H9 (cell line): Measurements from ENCODE around the gene STK32C. TPM values are rescaled to one million over a fixed set of nuclear protein-coding genes. Genes with fewer than 3 reads are reported as not detected.

Experiments used
- DNase-seq: peaks from one replicate; pipeline ENCODE4 v3.0.0-alpha.2; 2017
- H2AFZ ChIP-seq: one replicate; pipeline ENCODE4 v1.6.1; 2013; ENCODE audit warnings: mild to moderate bottlenecking, low read length, control low read depth, moderate library complexity
- H2AK5ac ChIP-seq: 2 replicates; pipeline ENCODE4 v1.6.1; 2013; ENCODE audit warnings: low read length, control low read depth, mixed read lengths; ENCODE audit not compliant: insufficient read length
- H2BK120ac ChIP-seq: one replicate; pipeline ENCODE4 v1.6.1; 2013; ENCODE audit warnings: low read depth, mild to moderate bottlenecking, low read length, control low read depth, inconsistent platforms; ENCODE audit not compliant: poor library complexity, severe bottlenecking
- H2BK12ac ChIP-seq: 2 replicates; pipeline ENCODE4 v1.6.1; 2013; ENCODE audit warnings: low read length, control low read depth, mixed read lengths, low read depth; ENCODE audit not compliant: insufficient read length
- H2BK15ac ChIP-seq: 2 replicates; pipeline ENCODE4 v1.6.1; 2013; ENCODE audit warnings: low read depth, low read length, control low read depth
- H2BK20ac ChIP-seq: one replicate; pipeline ENCODE4 v1.6.1; 2013; ENCODE audit warnings: low read depth, mild to moderate bottlenecking, low read length, control low read depth, inconsistent platforms; ENCODE audit not compliant: poor library complexity, severe bottlenecking
- H2BK5ac ChIP-seq: 2 replicates; pipeline ENCODE4 v1.6.1; 2013; ENCODE audit warnings: low read length, control low read depth, mixed read lengths; ENCODE audit not compliant: insufficient read length
- H3K14ac ChIP-seq: 2 replicates; pipeline ENCODE4 v1.6.1; 2013; ENCODE audit warnings: low read length, control low read depth; ENCODE audit not compliant: insufficient read depth
- H3K18ac ChIP-seq: 2 replicates; pipeline ENCODE4 v1.6.1; 2013; ENCODE audit warnings: low read depth, mild to moderate bottlenecking, mixed read lengths, low read length, control low read depth; ENCODE audit not compliant: insufficient read length
- H3K23ac ChIP-seq: 2 replicates; pipeline ENCODE4 v1.6.1; 2013; ENCODE audit warnings: low read length, control low read depth, mixed read lengths, low read depth; ENCODE audit not compliant: insufficient read length
- H3K23me2 ChIP-seq: 2 replicates; pipeline ENCODE4 v1.6.1; 2013; ENCODE audit warnings: low read depth, mild to moderate bottlenecking, mixed read lengths, low read length, control low read depth; ENCODE audit not compliant: insufficient read length, poor library complexity, severe bottlenecking
- H3K27ac ChIP-seq: 2 replicates; pipeline ENCODE4 v1.5.1; 2013; ENCODE audit warnings: low read length, control low read depth, mixed read lengths, low read depth; ENCODE audit not compliant: insufficient read length
- H3K27me3 ChIP-seq: 2 replicates; pipeline ENCODE4 v1.6.1; 2013; ENCODE audit warnings: low read length, control low read depth, inconsistent platforms; ENCODE audit not compliant: insufficient read depth
- H3K4ac ChIP-seq: 2 replicates; pipeline ENCODE4 v1.6.1; 2013; ENCODE audit warnings: low read depth, mild to moderate bottlenecking, control low read depth, inconsistent platforms, low read length, moderate library complexity
- H3K4me1 ChIP-seq: 2 replicates; pipeline ENCODE4 v1.6.1; 2013; ENCODE audit warnings: low read length, control low read depth, inconsistent platforms; ENCODE audit not compliant: insufficient read depth
- H3K4me2 ChIP-seq: 2 replicates; pipeline ENCODE4 v1.6.1; 2013; ENCODE audit warnings: low read length, control low read depth, mixed read lengths; ENCODE audit not compliant: insufficient read length, insufficient read depth
- H3K56ac ChIP-seq: 2 replicates; pipeline ENCODE4 v1.6.1; 2013; ENCODE audit warnings: low read depth, mild to moderate bottlenecking, mixed read lengths, low read length, control low read depth; ENCODE audit not compliant: insufficient read length
- H3K79me1 ChIP-seq: 2 replicates; pipeline ENCODE4 v1.6.1; 2013; ENCODE audit warnings: low read depth, mild to moderate bottlenecking, moderate library complexity, low read length, control low read depth, inconsistent platforms; ENCODE audit not compliant: insufficient read depth, poor library complexity, severe bottlenecking
- H3K79me2 ChIP-seq: 2 replicates; pipeline ENCODE4 v1.6.1; 2013; ENCODE audit warnings: low read length, control low read depth, inconsistent platforms; ENCODE audit not compliant: insufficient read depth
- H3K9ac ChIP-seq: 2 replicates; pipeline ENCODE4 v1.6.1; 2013; ENCODE audit warnings: low read length, control low read depth, mixed read lengths; ENCODE audit not compliant: insufficient read length; ENCODE audit errors: extremely low read depth
- H3K9me3 ChIP-seq: one replicate; pipeline ENCODE4 v1.6.1; 2013; ENCODE audit warnings: low read depth, low read length, inconsistent platforms; ENCODE audit not compliant: control insufficient read depth
- H3T11ph ChIP-seq: one replicate; pipeline ENCODE4 v1.6.1; 2013; ENCODE audit warnings: mild to moderate bottlenecking, low read length, control low read depth, inconsistent platforms
- H4K20me1 ChIP-seq: one replicate; pipeline ENCODE4 v1.6.1; 2013; ENCODE audit not compliant: control insufficient read depth, insufficient read length, insufficient read depth
- H4K5ac ChIP-seq: 2 replicates; pipeline ENCODE4 v1.6.1; 2013; ENCODE audit warnings: low read depth, mild to moderate bottlenecking, mixed read lengths, low read length, control low read depth; ENCODE audit not compliant: insufficient read length
- H4K8ac ChIP-seq: replicated peaks from 2 replicates; pipeline ENCODE4 v1.6.1; 2013; ENCODE audit warnings: low read length, control low read depth, mixed read lengths, low read depth; ENCODE audit not compliant: insufficient read length
- H4K91ac ChIP-seq: 2 replicates; pipeline ENCODE4 v1.6.1; 2013; ENCODE audit warnings: low read depth, mild to moderate bottlenecking, moderate library complexity, mixed read lengths, low read length, control low read depth; ENCODE audit not compliant: insufficient read length
- H3K27ac Mint-ChIP-seq, 3 experiments: 2 replicates in 2 of 3; 3 replicates in 1 of 3; pipeline ENCODE4 v1.8.0; 2020 to 2021; ENCODE audit warnings: mixed read lengths in 3 of 3, mild to moderate bottlenecking in 1 of 3, moderate library complexity in 1 of 3
- H3K27me3 Mint-ChIP-seq: 2 replicates; pipeline ENCODE4 v1.8.0; 2021; ENCODE audit warnings: low read depth, mild to moderate bottlenecking, moderate library complexity, mixed read lengths
- H3K36me3 Mint-ChIP-seq, 3 experiments: 2 replicates in 2 of 3; 3 replicates in 1 of 3; pipeline ENCODE4 v1.8.0; 2020 to 2021; ENCODE audit warnings: low read depth in 3 of 3, mixed read lengths in 3 of 3; ENCODE audit not compliant: insufficient read depth in 1 of 3
- H3K4me1 Mint-ChIP-seq, 2 experiments: 2 replicates each; pipeline ENCODE4 v1.8.0; 2020; ENCODE audit warnings: mixed read lengths in 2 of 2
- H3K4me3 Mint-ChIP-seq, 2 experiments: 2 replicates in 1 of 2; 3 replicates in 1 of 2; pipeline ENCODE4 v1.8.0; 2020 to 2021; ENCODE audit warnings: mild to moderate bottlenecking in 2 of 2, mixed read lengths in 2 of 2, moderate library complexity in 1 of 2
- H3K9me3 Mint-ChIP-seq, 2 experiments: 2 replicates in 1 of 2; 3 replicates in 1 of 2; pipeline ENCODE4 v1.8.0; 2020; ENCODE audit warnings: mild to moderate bottlenecking in 2 of 2, mixed read lengths in 2 of 2, moderate library complexity in 1 of 2
- WGBS: extraction: QIAGEN DNeasy Blood & Tissue Kit; methylation state at CpG from one replicate; pipeline ENCODE4 v1.1.7; 2013; ENCODE audit warnings: missing lambda C conversion rate, low lambda C conversion rate, mixed read lengths; ENCODE audit not compliant: insufficient read length; ENCODE audit errors: extremely low coverage; 5-methylcytosine and 5-hydroxymethylcytosine counted together
- total RNA-seq: library from RNA; stranded (reverse); gene quantifications from 2 replicates; pipeline ENCODE4 v1.2.1, GENCODE V29; 2021
- TF ChIP-seq, protein P1 (sequence below): fragments of 200-600 bp; sonication (generic); conservative IDR thresholded peaks from 3 replicates; pipeline ENCODE4 v1.8.0; 2021; ENCODE audit warnings: antibody characterized with exemption, mild to moderate bottlenecking

STK32C gene
- total RNA-seq, 1 experiment from 2014 or later, result 11.3 TPM

DNA sequence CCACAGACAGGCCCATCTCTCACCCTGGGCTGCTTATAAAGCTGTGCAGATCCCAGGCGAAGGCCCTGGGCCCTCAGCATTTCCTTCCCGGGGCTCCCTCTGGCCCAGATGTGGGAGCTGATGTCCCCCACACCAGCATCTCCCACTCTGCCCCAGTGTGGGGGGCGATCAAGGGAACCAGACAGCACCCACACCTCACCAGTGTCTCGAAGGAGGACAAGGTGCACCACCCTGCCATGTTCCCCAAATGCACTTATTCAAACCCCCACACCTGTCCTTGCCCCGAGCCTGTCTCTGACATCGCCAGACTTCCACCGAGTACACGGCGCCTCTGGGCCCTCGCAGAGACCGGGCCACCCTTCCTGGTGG, 101.4 kb downstream of the STK32C start:
- Mint-ChIP-seq H3K27me3 (no peaks in the 10 kb centered on the region), H3K27ac (peak overlapping the region in 1 of 3 experiments; percentile 36; a peak in 1 of 7 replicates), H3K9me3 (no peaks in the 10 kb centered on the region), H3K4me1 (no peaks in the 10 kb centered on the region), H3K4me3 (no peak overlapping the region), H3K36me3 (peaks cover 0 to 5% (median 0%) of the 10 kb centered on the region in 3 experiments; a peak in 1 of 7 replicates)
- no peak overlapping the region for H4K91ac ChIP-seq
- WGBS, result no CpG with 5 or more reads among the region's 11 CpGs
- H4K5ac ChIP-seq, result no peak overlapping the region
- no peak overlapping the region for H3K4ac ChIP-seq
- H2BK12ac ChIP-seq, result no peak overlapping the region
- H2AFZ ChIP-seq, result no peak overlapping the region
- no peaks in the 10 kb centered on the region for H3K79me2 ChIP-seq
- no peaks in the 10 kb centered on the region for H4K20me1 ChIP-seq
- H3T11ph ChIP-seq, result no peak overlapping the region
- no peak overlapping the region for H3K4me2 ChIP-seq
- H3K56ac ChIP-seq, result no peak overlapping the region
- H3K23ac ChIP-seq, result no peak overlapping the region
- no peaks in the 10 kb centered on the region for H3K79me1 ChIP-seq
- H2BK120ac ChIP-seq, result no peak overlapping the region
- TF ChIP-seq, protein P1, sequence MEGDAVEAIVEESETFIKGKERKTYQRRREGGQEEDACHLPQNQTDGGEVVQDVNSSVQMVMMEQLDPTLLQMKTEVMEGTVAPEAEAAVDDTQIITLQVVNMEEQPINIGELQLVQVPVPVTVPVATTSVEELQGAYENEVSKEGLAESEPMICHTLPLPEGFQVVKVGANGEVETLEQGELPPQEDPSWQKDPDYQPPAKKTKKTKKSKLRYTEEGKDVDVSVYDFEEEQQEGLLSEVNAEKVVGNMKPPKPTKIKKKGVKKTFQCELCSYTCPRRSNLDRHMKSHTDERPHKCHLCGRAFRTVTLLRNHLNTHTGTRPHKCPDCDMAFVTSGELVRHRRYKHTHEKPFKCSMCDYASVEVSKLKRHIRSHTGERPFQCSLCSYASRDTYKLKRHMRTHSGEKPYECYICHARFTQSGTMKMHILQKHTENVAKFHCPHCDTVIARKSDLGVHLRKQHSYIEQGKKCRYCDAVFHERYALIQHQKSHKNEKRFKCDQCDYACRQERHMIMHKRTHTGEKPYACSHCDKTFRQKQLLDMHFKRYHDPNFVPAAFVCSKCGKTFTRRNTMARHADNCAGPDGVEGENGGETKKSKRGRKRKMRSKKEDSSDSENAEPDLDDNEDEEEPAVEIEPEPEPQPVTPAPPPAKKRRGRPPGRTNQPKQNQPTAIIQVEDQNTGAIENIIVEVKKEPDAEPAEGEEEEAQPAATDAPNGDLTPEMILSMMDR, result no peak
- H3K18ac ChIP-seq, result no peak overlapping the region
- H2BK20ac ChIP-seq, result no peak overlapping the region
- H3K9me3 ChIP-seq, result no peaks in the 10 kb centered on the region
- no peak overlapping the region for H4K8ac ChIP-seq
- no peak overlapping the region for H3K14ac ChIP-seq
- no peaks in the 10 kb centered on the region for H3K23me2 ChIP-seq
- H3K9ac ChIP-seq, result no peak overlapping the region
- H3K27me3 ChIP-seq, result no peaks in the 10 kb centered on the region
- H2BK15ac ChIP-seq, result no peak overlapping the region
- no peaks in the 10 kb centered on the region for H3K4me1 ChIP-seq
- no peak overlapping the region for H2AK5ac ChIP-seq
- no peak for DNase-seq
- H2BK5ac ChIP-seq, result no peak overlapping the region
- H3K27ac ChIP-seq, result no peak overlapping the region
